GM21423 (cell line): ENCODE results near the gene GRIP1.

Source experiments
- ATAC-seq: cut with Tn5 transposase; IDR thresholded peaks from one replicate; pipeline ENCODE4 v1.9.1; 2021; ENCODE audit warnings: mild to moderate bottlenecking, moderate library complexity; ENCODE audit not compliant: unreplicated experiment

Gene GRIP1

DNA sequence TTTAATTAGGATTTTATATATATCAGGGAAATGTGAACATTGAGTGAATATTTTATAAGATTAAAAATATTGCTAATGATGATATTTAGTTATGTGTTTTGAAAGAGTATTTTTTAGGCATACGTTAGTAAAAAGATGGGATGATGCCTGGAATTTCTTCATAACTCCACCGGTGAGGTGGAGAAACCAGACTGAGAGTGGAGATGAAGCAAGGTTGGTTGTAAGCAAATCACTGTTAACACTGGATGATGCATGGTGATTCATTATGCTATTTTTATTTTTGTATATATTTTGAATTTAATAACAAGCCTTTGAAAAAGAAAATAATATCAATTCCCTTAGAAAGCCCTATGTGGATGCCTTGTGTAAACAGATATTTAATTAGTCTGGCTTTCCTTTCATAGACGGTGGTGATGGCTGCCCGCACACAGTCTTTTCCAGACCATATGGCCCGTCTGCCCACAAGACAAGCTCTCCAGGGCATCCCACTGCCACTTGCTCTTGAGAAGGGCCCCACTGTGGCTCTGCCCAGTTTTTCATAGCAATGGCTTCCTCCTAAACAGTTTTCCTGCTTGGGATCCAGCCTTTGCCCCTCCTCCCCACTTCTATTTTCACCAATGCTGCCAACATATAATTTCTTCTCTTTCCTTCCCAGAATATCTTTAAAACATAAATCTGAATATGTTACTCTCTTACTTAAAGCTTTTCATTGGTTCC lies 281.1 kb downstream of the GRIP1 start:
- no peak for ATAC-seq

DNA sequence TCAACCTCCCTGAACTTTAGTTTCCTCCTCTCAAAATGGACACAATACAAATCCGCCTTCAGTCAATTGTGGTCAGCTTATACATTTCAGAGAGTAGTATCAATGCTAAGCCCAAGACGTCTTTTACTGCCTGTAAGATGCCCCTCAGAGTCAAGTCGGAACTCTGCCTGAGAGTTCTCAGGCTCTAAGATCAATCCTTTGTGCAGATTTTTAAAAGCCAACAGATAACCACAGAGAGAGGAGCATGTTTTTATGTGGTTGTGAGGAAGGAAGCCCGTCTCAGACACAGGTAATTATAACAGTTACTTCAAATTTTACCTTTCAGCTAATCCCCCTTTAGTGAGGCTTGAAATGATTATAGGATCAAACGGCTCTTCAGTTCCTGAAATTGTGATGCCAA lies 285.0 kb downstream of the GRIP1 start:
- no peak for ATAC-seq

DNA sequence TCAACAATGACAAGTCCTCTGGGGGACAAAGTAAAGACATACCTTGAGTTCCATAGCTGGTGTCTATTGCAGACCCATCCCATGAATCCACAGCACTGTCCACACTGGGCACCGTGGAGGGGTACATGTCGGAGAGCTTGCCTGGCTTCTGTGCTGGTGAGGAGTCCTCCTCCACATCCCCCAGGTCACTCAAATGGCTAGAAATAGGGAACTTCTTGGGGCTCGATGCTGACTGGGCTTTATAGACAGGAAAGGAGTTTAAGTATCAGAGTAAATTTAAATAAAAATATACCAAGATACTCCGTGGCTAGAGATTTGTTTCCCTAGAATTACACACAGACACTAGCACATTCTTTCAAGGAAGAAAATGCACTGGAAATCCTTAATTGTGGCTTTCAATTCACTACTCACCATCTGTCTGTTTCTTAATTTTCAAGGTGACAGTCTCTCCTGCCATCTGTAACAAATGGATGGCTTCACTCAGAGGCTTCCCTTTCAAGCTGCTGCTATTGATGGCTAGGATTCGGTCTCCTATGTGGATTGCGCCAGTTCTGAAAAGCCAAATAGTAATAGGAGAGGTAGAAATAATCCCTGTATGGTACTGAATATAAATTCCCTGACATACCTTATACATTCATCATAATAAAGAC lies 286.5 kb downstream of the GRIP1 start:
- no peak for ATAC-seq

DNA sequence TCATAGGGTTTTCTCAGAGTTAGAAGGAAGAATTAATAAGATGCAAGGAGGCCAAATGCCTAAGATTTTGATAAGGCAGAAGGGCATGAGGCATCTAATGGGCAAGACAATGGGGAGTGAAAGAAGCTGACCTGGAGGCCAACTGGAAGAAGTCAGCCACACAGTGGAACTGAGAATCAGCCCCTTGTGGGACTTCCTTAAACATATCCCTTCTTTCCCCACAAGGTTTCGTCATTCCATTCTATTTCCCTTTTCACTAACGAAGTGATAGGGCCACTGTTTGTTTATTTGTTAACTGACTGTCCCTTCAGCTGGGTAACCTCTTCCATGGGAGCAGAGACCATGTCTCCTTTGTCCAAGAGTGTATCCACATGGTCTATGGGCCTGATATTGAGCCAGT lies 290.4 kb downstream of the GRIP1 start:
- no peak for ATAC-seq

DNA sequence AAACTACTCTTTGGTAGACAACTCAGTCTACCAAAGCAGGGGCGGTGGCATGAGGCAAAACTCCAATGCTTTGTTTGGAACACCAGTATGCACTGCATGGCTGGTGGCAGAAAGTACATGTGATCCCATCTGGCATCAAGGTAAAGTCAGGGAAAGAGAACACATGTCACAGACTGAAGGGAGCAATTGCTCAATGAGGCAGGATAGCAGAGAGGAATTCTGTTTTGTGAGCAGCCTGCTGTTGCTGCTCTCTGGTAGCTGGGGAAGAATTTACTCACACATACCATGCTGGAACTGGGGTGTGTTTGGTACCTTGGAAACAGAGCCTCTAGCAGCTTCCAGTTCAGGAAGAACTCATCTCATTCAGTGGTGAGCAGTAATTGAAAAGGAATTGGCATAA lies 291.8 kb downstream of the GRIP1 start:
- ATAC-seq = no peak

DNA sequence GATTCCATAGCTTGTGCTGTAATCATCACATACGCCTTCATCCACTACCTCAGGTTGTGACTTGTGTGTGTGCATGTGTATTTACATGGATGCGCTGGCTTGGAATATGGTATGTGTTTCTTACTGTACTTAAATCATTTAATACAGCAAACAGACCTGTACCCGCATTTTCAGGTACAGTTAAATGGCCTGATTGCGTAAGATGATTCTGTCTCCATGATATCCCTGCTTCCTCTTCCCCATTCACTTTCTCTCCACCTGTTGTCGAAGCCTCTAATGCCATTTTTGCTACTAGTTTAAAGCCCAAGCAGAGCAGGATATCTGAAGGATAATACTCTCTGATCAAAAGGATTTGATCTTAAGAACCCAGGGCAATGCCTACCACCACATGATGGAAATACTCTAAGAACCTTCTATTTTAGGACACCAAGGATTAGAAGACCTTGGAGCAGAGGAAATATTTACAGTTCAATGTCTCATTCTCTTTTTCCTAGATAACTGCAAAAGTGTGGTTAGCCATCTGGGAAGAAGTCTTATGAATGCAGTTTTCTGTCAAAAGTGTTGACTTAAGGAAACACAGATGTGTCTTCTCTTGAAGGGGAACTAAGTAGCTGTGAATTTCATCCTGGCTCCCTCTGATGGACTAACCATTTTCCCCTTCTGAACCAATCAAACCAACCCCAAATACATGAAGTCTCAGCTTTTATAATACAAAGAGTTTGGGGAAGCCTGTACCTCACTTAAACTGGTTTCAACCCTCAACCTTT lies 297.9 kb downstream of the GRIP1 start:
- ATAC-seq = no peak

DNA sequence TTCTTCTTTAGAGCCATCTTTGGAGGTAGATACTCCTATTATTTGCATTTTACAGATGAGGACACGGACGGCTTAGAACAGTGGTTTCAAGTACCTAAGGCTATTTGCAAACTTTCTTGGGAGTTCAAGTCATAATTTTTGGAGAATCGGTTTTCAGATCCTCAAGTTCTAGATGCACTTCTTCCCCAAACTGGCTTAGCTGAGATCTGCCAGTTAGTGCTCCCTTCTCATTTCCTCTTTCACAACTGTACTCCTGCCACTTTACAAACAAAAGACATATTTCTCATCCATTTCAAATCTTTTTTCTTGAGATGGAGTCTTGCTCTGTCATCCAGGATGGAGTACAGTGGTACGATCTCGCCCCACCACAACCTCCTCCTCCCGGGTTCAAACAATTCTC lies 299.3 kb downstream of the GRIP1 start:
- no peak for ATAC-seq

DNA sequence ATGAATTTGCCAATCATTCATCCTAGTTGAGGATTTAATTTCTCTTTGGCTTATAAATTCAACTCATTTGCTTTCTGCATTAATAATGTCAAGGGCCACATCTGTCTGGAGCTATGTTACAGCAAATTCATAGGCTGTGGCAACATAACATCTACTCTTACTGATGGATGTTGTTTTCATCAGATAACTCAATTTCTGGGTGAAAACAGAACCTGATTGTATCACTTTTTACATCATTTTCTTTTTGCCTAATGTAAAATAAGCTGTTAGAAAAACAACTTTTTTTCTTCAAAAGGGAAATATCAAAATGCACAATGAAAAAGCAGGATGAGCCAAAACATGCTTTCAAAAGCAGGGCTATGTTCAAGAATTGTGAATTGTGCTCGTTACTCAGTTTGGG lies 303.3 kb downstream of the GRIP1 start:
- no peak for ATAC-seq

DNA sequence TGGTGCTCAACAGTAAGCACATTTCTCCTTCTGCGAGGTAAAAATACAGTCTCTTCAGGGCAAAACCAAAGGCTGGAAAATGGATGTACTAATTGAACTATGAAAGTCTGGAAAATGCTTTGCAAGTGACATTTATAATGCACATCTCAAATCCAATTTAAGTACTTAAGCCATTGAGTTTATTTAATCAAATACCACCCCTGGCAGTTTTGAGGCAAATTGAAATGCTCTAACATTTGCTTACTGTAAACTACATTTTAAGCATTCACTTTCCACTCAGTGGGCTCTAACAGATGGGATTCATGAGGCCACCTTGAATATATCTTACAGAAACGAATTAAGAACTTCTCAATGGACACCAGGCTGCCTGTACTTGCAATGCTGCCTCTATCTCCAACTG lies 306.9 kb downstream of the GRIP1 start:
- ATAC-seq = no peak

DNA sequence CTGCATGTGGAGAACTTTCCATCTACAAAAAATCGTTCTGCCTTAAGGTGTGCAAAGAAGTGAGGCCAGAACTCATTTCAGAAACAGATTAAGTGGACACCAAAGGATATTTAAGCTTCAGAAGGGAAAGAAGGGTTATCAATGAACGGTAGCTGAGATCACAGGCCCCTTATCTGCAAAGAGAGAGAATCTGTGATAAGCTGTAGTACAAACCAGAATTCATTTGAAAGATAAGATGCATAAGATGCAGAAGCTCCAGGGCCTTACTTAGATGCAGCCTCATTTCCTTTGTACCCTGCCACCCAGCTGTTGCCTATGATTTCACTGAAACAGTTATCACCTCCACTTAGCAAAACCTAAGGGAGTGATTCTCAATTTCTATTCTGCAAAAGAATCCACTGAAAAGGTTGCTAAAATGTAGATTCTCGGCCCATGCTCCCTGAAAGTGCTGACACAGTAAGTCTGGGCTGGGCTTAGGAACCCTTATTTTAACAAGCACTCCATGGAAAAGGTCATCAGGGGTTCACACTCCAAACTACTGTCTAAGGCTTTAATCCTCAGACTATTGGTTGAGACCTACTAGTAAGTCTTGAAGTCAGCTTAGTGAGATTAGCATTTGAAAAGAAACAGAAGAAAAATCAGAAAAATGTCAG lies 311.7 kb downstream of the GRIP1 start:
- ATAC-seq = no peak

DNA sequence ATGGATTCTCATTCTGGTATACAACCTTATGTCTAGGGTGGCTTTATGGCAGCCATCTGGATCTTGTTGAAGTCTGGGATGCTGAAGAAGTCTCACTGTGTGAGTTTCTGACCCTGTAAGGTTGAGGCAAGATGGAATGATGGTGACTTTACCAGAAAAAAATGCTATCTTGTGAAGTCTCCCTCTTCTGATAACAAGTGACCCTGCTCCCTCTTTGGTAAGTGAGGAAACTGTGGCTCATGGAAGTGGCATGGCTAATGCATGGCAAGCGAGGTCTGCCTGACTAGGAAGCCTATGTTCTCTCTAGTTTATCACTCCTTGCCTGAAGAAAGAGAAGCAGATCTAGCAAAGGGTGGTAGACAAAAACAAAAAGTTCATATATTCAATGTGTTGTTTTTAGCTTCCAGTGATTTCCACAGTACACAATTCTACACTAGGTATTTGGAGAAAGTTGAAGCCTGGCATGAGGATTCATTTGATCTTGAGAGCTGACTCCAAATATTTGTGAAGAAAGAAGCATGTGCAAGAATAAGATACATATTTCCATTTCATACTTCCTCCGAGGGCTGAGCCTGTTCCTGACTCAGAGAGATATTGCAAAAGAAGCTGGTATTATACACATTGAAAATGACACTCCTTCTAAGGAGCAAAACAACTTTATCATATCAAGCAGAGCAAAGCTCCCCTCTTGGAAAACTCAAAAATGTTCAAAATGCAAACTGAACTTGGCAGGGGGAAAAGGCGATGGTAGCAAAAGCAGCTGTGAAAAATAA lies 313.0 kb downstream of the GRIP1 start:
- ATAC-seq = no peak

DNA sequence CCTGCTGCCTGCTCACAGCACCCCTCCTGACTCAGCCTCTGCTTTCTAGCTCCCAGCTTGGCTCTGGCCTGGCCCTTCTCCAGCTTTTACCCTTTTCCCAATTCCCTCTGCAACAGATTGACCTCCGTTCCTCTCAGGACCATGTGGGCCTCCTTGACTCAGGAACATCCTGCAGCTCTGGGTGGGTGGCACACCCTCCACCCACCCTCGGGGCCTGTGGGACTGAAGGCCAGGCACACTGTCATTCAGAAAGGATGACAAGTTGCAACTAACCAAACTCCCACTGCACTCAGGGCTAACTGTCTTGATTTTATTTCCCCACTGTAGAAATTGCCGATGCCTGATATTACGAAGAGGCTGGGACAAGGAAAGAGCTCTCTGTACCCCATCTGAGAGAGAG lies 317.2 kb downstream of the GRIP1 start:
- ATAC-seq = no peak

DNA sequence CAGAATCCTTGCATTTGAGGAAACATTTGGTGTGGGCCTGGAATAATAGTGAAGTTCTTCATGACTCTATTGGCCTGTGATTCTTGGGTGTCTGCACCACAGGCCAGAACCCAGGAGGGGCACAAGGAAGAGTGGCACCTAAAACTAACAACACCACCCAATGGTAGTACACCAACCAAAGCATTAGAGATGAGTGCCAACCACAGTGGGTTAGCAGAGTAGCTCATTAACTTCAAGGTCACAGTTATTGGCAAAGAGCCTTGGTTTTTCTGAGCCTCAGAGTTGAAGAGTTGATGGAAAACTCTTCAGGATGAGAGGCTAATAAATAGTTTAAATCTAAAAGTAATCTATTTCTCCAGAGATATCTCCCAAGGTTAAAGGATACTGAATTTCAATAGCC lies 319.6 kb downstream of the GRIP1 start:
- no peak for ATAC-seq

DNA sequence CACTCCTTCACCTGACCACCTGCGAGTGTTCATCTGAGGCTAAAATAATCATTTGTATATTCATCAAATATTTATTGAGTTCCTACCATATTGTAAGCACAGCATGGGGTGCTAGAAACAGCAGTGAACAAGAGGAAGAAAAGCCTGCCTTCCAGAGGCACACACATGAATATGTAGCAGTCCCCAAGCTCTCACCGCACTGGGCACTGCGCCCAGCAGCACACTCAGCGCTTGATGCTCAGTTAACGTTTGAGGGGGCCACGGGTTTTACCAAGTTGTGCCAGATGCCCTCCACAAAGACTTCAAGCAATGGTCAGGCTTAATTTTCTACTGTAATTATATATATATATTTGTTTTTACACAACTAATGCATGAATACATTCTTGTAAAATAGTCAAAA lies 324.6 kb downstream of the GRIP1 start:
- no peak for ATAC-seq

DNA sequence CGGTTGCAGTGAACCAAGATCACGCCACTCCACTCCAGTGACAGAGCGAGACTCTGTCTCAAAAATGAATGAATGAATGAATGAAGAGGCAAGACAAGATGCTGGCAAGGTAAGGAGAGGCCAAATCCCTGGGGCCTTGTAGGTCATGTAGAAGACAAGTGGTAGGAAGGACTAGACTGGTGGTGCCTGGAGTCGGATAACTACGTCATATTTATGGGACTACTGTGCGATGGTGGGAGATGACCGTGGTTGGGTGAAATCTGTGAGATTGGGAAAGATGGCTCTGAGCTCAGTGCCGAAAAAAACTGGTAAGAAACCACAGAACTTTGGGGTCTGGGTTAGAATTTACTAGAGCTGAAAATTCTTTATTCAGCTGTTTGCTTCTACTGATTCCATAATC lies 326.0 kb downstream of the GRIP1 start:
- no peak for ATAC-seq

DNA sequence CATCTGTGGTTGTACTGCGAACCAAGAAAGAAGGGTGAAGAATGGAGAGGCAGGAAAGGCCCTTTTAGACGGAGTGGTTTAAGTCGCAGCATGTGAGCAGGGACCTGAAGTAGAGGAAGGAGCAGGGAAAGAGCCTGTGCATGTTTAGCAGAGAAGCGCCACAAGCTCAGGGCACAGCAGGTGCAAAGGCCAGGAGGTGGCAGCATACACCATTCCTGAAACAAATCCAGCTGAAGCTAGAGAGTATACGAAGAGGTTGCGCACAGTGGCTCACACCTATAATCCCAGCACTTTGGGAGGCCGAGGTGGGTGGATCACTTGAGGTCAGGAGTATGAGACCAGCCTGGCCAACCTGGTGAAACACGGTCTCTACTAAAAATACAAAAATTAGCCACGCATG lies 326.7 kb downstream of the GRIP1 start:
- ATAC-seq = no peak

DNA sequence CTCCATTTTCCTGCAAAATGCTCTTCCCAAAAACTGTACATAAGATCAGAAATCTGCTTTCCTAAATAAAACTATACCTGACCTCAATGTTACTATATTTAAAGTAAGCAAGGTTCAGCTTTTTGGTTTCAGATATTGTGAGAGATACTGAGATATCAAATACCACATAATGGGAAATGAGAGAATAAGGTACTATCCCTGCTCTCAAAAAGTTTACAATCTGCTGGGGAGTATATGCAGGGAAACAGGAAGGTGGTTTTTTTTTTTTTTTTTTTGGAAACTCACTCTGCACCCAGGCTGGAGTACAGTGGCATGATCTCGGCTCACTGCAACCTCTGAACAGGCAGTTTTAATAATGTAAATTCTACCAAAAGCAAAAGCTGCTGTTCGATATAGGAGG lies 327.6 kb downstream of the GRIP1 start:
- no peak for ATAC-seq

DNA sequence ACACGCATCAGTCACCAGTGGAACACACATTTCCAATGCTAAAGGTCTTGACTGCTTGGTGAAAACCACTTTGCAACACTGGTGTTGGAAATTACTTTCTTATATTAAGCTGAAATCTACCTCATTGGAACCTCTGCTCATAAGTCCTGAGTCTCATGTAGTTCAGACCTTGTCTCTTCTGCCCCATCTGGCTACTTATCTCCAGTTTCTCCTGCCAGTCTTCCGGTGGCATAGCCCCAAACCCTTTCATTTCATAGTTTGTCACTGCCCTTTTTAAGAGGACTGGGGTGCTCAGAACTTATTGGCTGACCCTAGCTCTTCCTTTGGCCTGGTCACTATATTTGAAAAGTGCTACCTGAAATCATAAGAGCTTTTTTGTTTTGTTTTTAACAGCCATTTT lies 332.9 kb downstream of the GRIP1 start:
- ATAC-seq = no peak

DNA sequence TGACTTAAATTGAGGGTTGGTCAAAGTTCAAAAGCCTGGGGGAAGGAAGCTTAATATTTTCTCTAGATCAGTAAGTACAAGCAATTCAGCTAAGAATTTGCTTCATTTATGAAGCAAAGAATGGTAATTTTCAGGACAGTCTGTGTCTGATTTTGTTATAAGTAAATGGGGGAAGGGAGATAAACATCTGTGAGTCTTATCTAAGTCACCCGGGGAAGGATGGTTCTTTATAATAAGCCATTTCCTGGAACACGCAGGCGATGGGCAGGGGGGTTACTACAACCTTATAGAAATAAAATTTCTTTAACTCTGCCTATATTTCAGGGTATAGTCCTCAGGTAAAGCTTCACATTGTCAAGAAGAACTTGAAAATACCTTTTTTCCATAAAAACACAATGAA lies 333.7 kb downstream of the GRIP1 start:
- ATAC-seq = no peak

DNA sequence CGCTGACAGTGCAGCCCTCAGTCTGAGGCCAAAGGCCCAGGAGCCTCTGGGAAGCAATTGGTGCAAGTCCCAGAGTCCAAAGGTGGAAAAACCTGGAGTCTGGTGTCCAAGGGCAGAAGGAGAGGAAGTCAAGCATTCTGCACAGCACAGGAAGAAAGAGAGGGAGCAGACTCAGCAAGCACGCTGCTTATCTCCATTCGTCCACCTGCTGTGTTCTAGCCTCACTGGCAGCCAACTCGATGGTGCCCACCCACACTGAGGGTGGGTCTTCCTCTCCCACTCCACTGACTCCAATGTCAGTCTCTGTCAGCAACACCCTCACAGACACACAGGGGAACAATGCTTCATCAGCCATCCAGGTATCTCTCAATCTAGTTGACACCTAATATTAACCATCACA lies 337.8 kb downstream of the GRIP1 start:
- ATAC-seq = no peak

DNA sequence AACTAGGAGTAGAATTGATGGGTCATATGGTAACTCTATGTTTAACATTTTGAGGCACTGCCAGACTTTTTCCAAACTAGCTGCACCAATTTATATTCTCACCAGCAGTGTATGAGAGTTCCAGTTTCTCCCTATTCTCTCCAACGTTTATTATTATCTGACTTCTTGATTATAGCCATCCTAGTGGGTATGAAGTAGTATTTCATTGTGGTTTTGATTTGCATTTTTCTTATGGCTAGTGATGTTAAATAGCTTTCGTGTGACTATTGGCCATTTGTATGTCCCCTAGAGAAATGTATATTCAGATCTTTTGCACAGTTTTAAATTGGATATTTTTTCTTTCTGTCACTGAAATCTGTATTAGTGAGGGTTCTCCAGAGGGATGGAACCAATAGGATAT lies 338.7 kb downstream of the GRIP1 start:
- no peak for ATAC-seq
